Measurements from ENCODE around the gene AP1G1. TPM values are rescaled to one million over a fixed set of nuclear protein-coding genes. Genes with fewer than 3 reads are reported as not detected.

The AP1G1 gene
- total and polyA plus RNA-seq, 2 donors (not counting 1 experiment from before 2014, with no cell fraction given), result 55.5 to 102 TPM

DNA sequence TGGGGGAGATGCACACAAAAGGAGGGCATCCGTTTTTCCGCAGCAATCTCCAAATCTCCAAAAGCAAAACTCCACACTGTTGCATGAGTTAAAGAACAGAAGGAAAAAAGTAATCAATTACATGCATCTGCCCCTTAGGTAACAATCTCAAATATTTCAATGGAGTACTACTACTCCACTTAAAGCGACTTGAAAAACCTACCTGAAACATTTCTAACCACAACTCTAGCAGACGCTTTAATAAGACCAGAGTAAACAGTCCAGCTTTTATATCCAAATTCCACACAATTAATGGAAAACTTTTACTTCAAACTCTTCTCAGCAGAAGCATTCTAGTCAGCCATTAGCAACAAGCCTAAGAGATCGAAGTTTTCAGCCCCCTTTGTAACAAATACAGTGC is 29.9 kb downstream of the AP1G1 start:
- H3K9ac ChIP-seq (ENCODE audit: insufficient read depth, low read length), result no peak overlapping the region
- no peak for DNase-seq (ENCODE audit: low read depth in 2 of 2)
- H3K4me2 ChIP-seq (ENCODE audit: extremely low read depth, insufficient read depth, low read length), result no peak overlapping the region
- TF ChIP-seq, protein P1, sequence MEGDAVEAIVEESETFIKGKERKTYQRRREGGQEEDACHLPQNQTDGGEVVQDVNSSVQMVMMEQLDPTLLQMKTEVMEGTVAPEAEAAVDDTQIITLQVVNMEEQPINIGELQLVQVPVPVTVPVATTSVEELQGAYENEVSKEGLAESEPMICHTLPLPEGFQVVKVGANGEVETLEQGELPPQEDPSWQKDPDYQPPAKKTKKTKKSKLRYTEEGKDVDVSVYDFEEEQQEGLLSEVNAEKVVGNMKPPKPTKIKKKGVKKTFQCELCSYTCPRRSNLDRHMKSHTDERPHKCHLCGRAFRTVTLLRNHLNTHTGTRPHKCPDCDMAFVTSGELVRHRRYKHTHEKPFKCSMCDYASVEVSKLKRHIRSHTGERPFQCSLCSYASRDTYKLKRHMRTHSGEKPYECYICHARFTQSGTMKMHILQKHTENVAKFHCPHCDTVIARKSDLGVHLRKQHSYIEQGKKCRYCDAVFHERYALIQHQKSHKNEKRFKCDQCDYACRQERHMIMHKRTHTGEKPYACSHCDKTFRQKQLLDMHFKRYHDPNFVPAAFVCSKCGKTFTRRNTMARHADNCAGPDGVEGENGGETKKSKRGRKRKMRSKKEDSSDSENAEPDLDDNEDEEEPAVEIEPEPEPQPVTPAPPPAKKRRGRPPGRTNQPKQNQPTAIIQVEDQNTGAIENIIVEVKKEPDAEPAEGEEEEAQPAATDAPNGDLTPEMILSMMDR (conservative IDR thresholded peaks at IDR 0.05 in 1 of 2, IDR thresholded peaks at IDR 0.05 in 1 of 2; ENCODE audit: low read depth in 1 of 2, low read length in 2 of 2), result no peak
- TF ChIP-seq EZH2 (IDR thresholded peaks at IDR 0.05; ENCODE audit: low read length, missing control alignments), result no peak
- no peaks in the 10 kb centered on the region for H3K27me3 ChIP-seq (ENCODE audit: control insufficient read depth, insufficient read depth, low read length)
- no peak overlapping the region for H3K4me3 ChIP-seq (replicated peaks in 1 of 4; ENCODE audit: control extremely low read depth in 1 of 4, insufficient read depth in 1 of 4, low read depth in 3 of 4, low read length in 4 of 4)
- H3K4me1 ChIP-seq (ENCODE audit: control insufficient read depth, extremely low read depth, insufficient read depth, low read length), result no peaks in the 10 kb centered on the region
- H3K36me3 ChIP-seq (ENCODE audit: control insufficient read depth, insufficient read depth, low read length), result peaks cover 1% of the 10 kb centered on the region
- H4K20me1 ChIP-seq (ENCODE audit: control insufficient read depth, extremely low read depth, insufficient read depth, low read length), result no peaks in the 10 kb centered on the region
- peaks cover 40% of the 10 kb centered on the region for H3K79me2 ChIP-seq (ENCODE audit: control insufficient read depth, insufficient read depth, low read length)
- H3K9me3 ChIP-seq (ENCODE audit: control insufficient read depth, insufficient read depth, low read depth, low read length), result no peaks in the 10 kb centered on the region
- no peak overlapping the region for H3K27ac ChIP-seq (ENCODE audit: insufficient read depth, low read length)
- H2AFZ ChIP-seq (ENCODE audit: low read length), result no peak overlapping the region

DNA sequence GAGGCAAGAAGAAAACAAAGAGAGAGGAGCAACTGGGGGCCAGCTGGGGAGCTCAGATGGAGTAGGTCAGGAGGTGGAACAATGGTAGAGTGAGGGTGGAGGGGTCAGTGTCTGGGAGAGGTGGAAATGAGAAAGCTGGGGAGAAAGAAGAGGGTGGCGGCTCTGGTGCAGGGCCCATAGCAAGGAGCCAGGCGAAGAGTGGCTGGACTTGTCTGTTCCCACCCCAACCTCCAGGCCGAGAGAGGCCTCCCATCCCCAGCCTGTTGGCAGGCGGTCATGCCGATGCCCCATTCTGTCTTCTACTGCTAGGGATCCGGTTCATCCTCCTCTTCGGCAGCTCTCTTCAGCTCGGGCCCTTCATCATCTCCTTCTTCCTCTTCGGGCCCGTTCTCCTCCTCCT is 31.3 kb downstream of the AP1G1 start:
- Histone ChIP-seq H2AFZ (ENCODE audit: low read length) (no peak overlapping the region), H3K4me2 (ENCODE audit: extremely low read depth, insufficient read depth, low read length) (no peak overlapping the region), H3K27me3 (ENCODE audit: control insufficient read depth, insufficient read depth, low read length) (no peaks in the 10 kb centered on the region), H3K27ac (ENCODE audit: insufficient read depth, low read length) (no peak overlapping the region), H3K36me3 (ENCODE audit: control insufficient read depth, insufficient read depth, low read length) (peaks cover 3% of the 10 kb centered on the region), H3K4me3 (replicated peaks in 1 of 4; ENCODE audit: control extremely low read depth in 1 of 4, insufficient read depth in 1 of 4, low read depth in 3 of 4, low read length in 4 of 4) (no peak overlapping the region), H3K9ac (ENCODE audit: insufficient read depth, low read length) (no peak overlapping the region), H3K79me2 (ENCODE audit: control insufficient read depth, insufficient read depth, low read length) (peaks cover 32% of the 10 kb centered on the region), H4K20me1 (ENCODE audit: control insufficient read depth, extremely low read depth, insufficient read depth, low read length) (no peaks in the 10 kb centered on the region), H3K9me3 (ENCODE audit: control insufficient read depth, insufficient read depth, low read depth, low read length) (no peaks in the 10 kb centered on the region), H3K4me1 (ENCODE audit: control insufficient read depth, extremely low read depth, insufficient read depth, low read length) (no peaks in the 10 kb centered on the region)
- TF ChIP-seq, protein P1 (conservative IDR thresholded peaks at IDR 0.05 in 1 of 2, IDR thresholded peaks at IDR 0.05 in 1 of 2; ENCODE audit: low read depth in 1 of 2, low read length in 2 of 2), result no peak
- no peak for TF ChIP-seq EZH2 (IDR thresholded peaks at IDR 0.05; ENCODE audit: low read length, missing control alignments)
- no peak for DNase-seq (ENCODE audit: low read depth in 2 of 2)

DNA sequence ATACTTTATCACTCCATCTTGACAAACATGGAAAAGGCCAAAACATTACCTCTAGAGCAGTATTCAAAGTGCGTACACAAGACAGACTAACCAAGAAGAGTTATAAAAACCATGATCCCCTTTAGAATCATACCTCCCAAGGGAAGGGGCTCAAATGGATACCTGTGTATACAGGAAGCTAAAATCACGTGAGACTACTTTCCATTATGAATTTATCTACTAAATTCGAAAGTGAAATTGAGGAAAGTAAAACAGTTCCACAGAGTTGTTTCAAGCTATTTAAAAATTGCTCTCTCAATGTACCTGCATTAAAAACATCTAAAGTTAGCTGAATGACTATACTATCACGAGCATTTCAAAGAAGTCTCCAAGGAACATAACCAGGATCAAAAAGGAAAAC is 32.7 kb downstream of the AP1G1 start:
- no peak overlapping the region for H3K4me3 ChIP-seq (replicated peaks in 1 of 4; ENCODE audit: control extremely low read depth in 1 of 4, insufficient read depth in 1 of 4, low read depth in 3 of 4, low read length in 4 of 4)
- H2AFZ ChIP-seq (ENCODE audit: low read length), result no peak overlapping the region
- H3K27ac ChIP-seq (ENCODE audit: insufficient read depth, low read length), result no peak overlapping the region
- no peaks in the 10 kb centered on the region for H3K4me1 ChIP-seq (ENCODE audit: control insufficient read depth, extremely low read depth, insufficient read depth, low read length)
- TF ChIP-seq, protein P1 (conservative IDR thresholded peaks at IDR 0.05 in 1 of 2, IDR thresholded peaks at IDR 0.05 in 1 of 2; ENCODE audit: low read depth in 1 of 2, low read length in 2 of 2), result no peak
- TF ChIP-seq EZH2 (IDR thresholded peaks at IDR 0.05; ENCODE audit: low read length, missing control alignments), result no peak
- H3K79me2 ChIP-seq (ENCODE audit: control insufficient read depth, insufficient read depth, low read length), result peaks cover 24% of the 10 kb centered on the region
- H3K36me3 ChIP-seq (ENCODE audit: control insufficient read depth, insufficient read depth, low read length), result peaks cover 3% of the 10 kb centered on the region
- no peak overlapping the region for H3K9ac ChIP-seq (ENCODE audit: insufficient read depth, low read length)
- H3K4me2 ChIP-seq (ENCODE audit: extremely low read depth, insufficient read depth, low read length), result no peak overlapping the region
- no peaks in the 10 kb centered on the region for H3K9me3 ChIP-seq (ENCODE audit: control insufficient read depth, insufficient read depth, low read depth, low read length)
- no peaks in the 10 kb centered on the region for H3K27me3 ChIP-seq (ENCODE audit: control insufficient read depth, insufficient read depth, low read length)
- DNase-seq (ENCODE audit: low read depth in 2 of 2), result no peak
- H4K20me1 ChIP-seq (ENCODE audit: control insufficient read depth, extremely low read depth, insufficient read depth, low read length), result no peaks in the 10 kb centered on the region
